SU-DHL-6 (cell line): Measurements from ENCODE around the gene DNASE1L2.

ENCODE experiments used
- EZH2phosphoT487 ChIP-seq: fragments of 200-600 bp; sonication (generic), shearing (Covaris generic); conservative IDR thresholded peaks from 2 replicates; pipeline ENCODE4 v1.6.1; 2018; ENCODE audit warnings: mild to moderate bottlenecking, antibody characterized with exemption, low read length, moderate library complexity, mixed read lengths
- TF ChIP-seq, protein P1 (sequence below): fragments of 200-600 bp; sonication (generic); IDR thresholded peaks from one replicate; pipeline ENCODE4 v1.5.1; 2017; ENCODE audit warnings: antibody characterized with exemption, mild to moderate bottlenecking, low read length, moderate library complexity; ENCODE audit not compliant: insufficient read depth, poor library complexity, severe bottlenecking

- TF ChIP-seq EZH2phosphoT487, result no peak
- TF ChIP-seq, protein P1, sequence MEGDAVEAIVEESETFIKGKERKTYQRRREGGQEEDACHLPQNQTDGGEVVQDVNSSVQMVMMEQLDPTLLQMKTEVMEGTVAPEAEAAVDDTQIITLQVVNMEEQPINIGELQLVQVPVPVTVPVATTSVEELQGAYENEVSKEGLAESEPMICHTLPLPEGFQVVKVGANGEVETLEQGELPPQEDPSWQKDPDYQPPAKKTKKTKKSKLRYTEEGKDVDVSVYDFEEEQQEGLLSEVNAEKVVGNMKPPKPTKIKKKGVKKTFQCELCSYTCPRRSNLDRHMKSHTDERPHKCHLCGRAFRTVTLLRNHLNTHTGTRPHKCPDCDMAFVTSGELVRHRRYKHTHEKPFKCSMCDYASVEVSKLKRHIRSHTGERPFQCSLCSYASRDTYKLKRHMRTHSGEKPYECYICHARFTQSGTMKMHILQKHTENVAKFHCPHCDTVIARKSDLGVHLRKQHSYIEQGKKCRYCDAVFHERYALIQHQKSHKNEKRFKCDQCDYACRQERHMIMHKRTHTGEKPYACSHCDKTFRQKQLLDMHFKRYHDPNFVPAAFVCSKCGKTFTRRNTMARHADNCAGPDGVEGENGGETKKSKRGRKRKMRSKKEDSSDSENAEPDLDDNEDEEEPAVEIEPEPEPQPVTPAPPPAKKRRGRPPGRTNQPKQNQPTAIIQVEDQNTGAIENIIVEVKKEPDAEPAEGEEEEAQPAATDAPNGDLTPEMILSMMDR, result no peak
Observed at GRCh38 chr16:2187212-2187611, 49.0 kb upstream of the DNASE1L2 start.
